HepG2 (cell line): ENCODE data around the gene ANO9. TPM values are rescaled to one million over a fixed set of nuclear protein-coding genes. Genes with fewer than 3 reads are reported as not detected.

Source experiments
- AKAP8 ChIP-seq: sonication (generic); formaldehyde crosslinking; IDR thresholded peaks from 2 replicates; pipeline ENCODE4 v1.5.1; 2020; ENCODE audit warnings: mild to moderate bottlenecking, missing genetic modification reagents
- DMAP1 ChIP-seq: IDR thresholded peaks from 2 replicates; pipeline ENCODE4 v1.6.1; 2016
- EP300 ChIP-seq, 3 experiments: sonication (generic) in 1 of 3; formaldehyde crosslinking in 1 of 3; IDR thresholded peaks; 2 replicates each; pipeline versions ENCODE4 v1.5.1 to v1.6.1; 2011 to 2020; ENCODE audit warnings: low read depth in 2 of 3, low read length in 2 of 3, borderline replicate concordance in 1 of 3, improper control_type of control experiment in 1 of 3, mild to moderate bottlenecking in 1 of 3, missing genetic modification reagents in 1 of 3, moderate library complexity in 1 of 3
- FOXC1 ChIP-seq: sonication (generic); formaldehyde crosslinking; IDR thresholded peaks from 2 replicates; pipeline ENCODE4 v1.8.0; 2022; ENCODE audit warnings: mild to moderate bottlenecking, missing genetic modification reagents, borderline replicate concordance
- GABPB1 ChIP-seq: IDR thresholded peaks from 2 replicates; pipeline ENCODE4 v1.6.1; 2016; ENCODE audit warnings: mild to moderate bottlenecking, missing genetic modification reagents, moderate library complexity, missing compliant biosample characterization
- GATAD2A ChIP-seq: IDR thresholded peaks from 2 replicates; pipeline ENCODE4 v1.6.1; 2016
- HOXA3 ChIP-seq: sonication (generic); formaldehyde crosslinking; IDR thresholded peaks from 2 replicates; pipeline ENCODE4 v1.5.0; 2020; ENCODE audit warnings: missing genetic modification reagents
- MYC ChIP-seq: sonication (generic); formaldehyde crosslinking; IDR thresholded peaks from 2 replicates; pipeline ENCODE4 v1.9.0; 2021; ENCODE audit warnings: missing genetic modification reagents, borderline replicate concordance
- SALL1 ChIP-seq: sonication (generic); formaldehyde crosslinking; IDR thresholded peaks from 2 replicates; pipeline ENCODE4 v1.8.0; 2022; ENCODE audit warnings: mild to moderate bottlenecking, missing genetic modification reagents
- SKI ChIP-seq: fragments of 450-650 bp; IDR thresholded peaks from one replicate; pipeline ENCODE4 v1.6.1; 2018; ENCODE audit warnings: mild to moderate bottlenecking; ENCODE audit not compliant: partially characterized antibody
- SMAD1 ChIP-seq: sonication (generic); formaldehyde crosslinking; IDR thresholded peaks from 2 replicates; pipeline ENCODE4 v1.4.0; 2020; ENCODE audit warnings: missing genetic modification reagents, low read depth, mild to moderate bottlenecking, borderline replicate concordance
- SP1 ChIP-seq, 2 experiments: fragments of 450-650 bp in 1 of 2; sonication (generic) in 1 of 2; formaldehyde crosslinking in 1 of 2; IDR thresholded peaks; 2 replicates each; pipeline versions ENCODE4 v1.4.0 to v1.6.1; 2016 to 2020; ENCODE audit warnings: missing genetic modification reagents in 1 of 2
- SP4 ChIP-seq: sonication (generic); formaldehyde crosslinking; IDR thresholded peaks from 2 replicates; pipeline ENCODE4 v1.8.1; 2023; ENCODE audit warnings: mild to moderate bottlenecking, missing genetic modification reagents
- SPEN ChIP-seq: sonication (generic); formaldehyde crosslinking; IDR thresholded peaks from 2 replicates; pipeline ENCODE4 v1.5.1; 2020; ENCODE audit warnings: low read depth, mild to moderate bottlenecking, missing genetic modification reagents
- TFDP2 ChIP-seq: sonication (generic); formaldehyde crosslinking; IDR thresholded peaks from 2 replicates; pipeline ENCODE4 v1.4.0; 2020; ENCODE audit warnings: missing genetic modification reagents
- THAP11 ChIP-seq: IDR thresholded peaks from 2 replicates; pipeline ENCODE4 v1.6.1; 2016; ENCODE audit warnings: missing biosample characterization, missing genetic modification reagents
- TRIM24 ChIP-seq: sonication (generic); formaldehyde crosslinking; IDR thresholded peaks from 2 replicates; pipeline ENCODE4 v1.8.0; 2022; ENCODE audit warnings: mild to moderate bottlenecking, missing genetic modification reagents
- UBTF ChIP-seq: sonication (generic); formaldehyde crosslinking; IDR thresholded peaks from 2 replicates; pipeline ENCODE4 v1.4.0; 2020; ENCODE audit warnings: mild to moderate bottlenecking, missing genetic modification reagents
- ZC3H4 ChIP-seq: sonication (generic); formaldehyde crosslinking; IDR thresholded peaks from 2 replicates; pipeline ENCODE4 v1.4.0; 2020; ENCODE audit warnings: missing genetic modification reagents, borderline replicate concordance
- ZFP36L1 ChIP-seq: sonication (generic); formaldehyde crosslinking; IDR thresholded peaks from 2 replicates; pipeline ENCODE4 v1.8.0; 2022; ENCODE audit warnings: mild to moderate bottlenecking, missing genetic modification reagents, moderate library complexity
- ZNF263 ChIP-seq: sonication (generic); formaldehyde crosslinking; IDR thresholded peaks from 2 replicates; pipeline ENCODE4 v1.4.0; 2020; ENCODE audit warnings: missing genetic modification reagents
- ZNF350 ChIP-seq: sonication (generic); formaldehyde crosslinking; IDR thresholded peaks from 2 replicates; pipeline ENCODE4 v1.4.0; 2020; ENCODE audit warnings: mild to moderate bottlenecking, low read depth, missing genetic modification reagents, borderline replicate concordance
- ZSCAN21 ChIP-seq: sonication (generic); formaldehyde crosslinking; IDR thresholded peaks from 2 replicates; pipeline ENCODE4 v1.8.0; 2022; ENCODE audit warnings: mild to moderate bottlenecking, missing genetic modification reagents, moderate library complexity, borderline replicate concordance
- polyA plus RNA-seq, 8 experiments: library from polyadenylated mRNA; depleted of rRNA in 3 of 8; stranded (reverse) in 7 of 8; unstranded in 1 of 8; fragments of >200 nt; fragmentation: Illumina TruSeq in 4 of 8; extraction: Trizol in 4 of 8; gene quantifications; 2 replicates each; pipeline versions ENCODE4 v1.2.1 to v1.2.3, GENCODE V29; 2011 to 2016; ENCODE audit warnings: low read depth in 4 of 8, missing spikeins in 1 of 8, mixed read lengths in 1 of 8; ENCODE audit not compliant: insufficient read depth in 1 of 8
- total RNA-seq, 5 experiments: library from RNA; depleted of rRNA; stranded (reverse); fragments of >200 nt; fragmentation: Illumina TruSeq; extraction: Trizol; gene quantifications; 2 replicates each; pipeline ENCODE4 v1.2.3, GENCODE V29; 2016; ENCODE audit warnings: low read depth in 1 of 5
- TF ChIP-seq, protein P1 (sequence below): fragments of 450-650 bp; IDR thresholded peaks from 2 replicates; pipeline ENCODE4 v1.6.1; 2016

The ANO9 gene
- total and polyA plus RNA-seq, 2 of the 13 experiments (the other 11 are each of a cell fraction or from before 2014, with no cell fraction given), result 8.9 to 14.3 TPM

DNA sequence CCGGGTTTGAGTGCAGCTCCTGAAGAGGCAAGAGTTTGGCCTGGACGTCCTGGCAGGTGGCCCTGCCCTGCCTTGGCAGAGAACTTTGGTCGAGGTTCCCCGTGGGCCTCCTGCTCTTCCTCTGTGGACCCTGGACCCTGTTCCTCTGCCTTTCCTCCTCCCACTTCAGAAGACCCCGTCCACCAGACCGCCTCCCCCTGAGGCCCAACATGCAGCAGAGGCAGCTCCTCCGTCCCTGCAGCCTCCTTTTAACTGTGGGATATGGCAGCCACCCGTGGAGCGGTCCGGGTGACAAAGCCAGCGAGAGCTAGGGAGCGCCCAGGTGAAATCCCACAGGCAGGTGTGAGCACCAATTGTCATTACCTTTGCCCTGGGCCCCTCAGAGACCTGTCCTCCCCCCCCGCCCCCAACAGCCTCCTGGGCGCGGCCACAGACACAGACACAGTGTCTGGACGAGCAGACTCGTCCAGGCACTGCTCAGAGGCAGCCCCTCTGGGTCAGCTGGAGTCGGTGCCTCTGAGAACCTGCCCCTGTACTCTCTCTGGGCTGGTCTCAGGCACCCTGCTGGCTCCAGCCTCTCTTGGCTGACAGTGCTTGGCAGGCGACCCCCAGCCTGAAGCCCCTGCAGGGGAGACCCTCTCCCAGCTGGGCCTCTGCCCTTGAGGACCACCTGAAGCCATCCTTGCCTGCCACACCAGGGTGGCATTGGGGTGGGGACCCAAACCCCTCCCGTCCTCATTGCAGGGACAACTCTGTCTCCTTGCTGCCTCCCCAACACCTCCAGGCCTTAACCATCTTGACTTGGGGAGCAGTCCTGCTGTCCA lies 4.2 kb upstream of the ANO9 start (continued):
- TF ChIP-seq EP300 (IDR thresholded peaks at IDR 0.05; ENCODE audit: low read depth in 2 of 2, low read length in 2 of 2) (peak in 1 of 2 experiments; percentile 48; a peak in 2 of 4 replicates), EP300 (CRISPR knock-in tag; IDR thresholded peaks at IDR 0.05; ENCODE audit: borderline replicate concordance) (no peak), SP1 (IDR thresholded peaks at IDR 0.05) (no peak), SP1 (CRISPR knock-in tag; IDR thresholded peaks at IDR 0.05) (0 out of 2 replicates have a peak, but pooled peaks have one; percentile 11), MYC (CRISPR knock-in tag) (no peak), SALL1 (CRISPR knock-in tag) (peak; percentile 55), SPEN (CRISPR knock-in tag) (0 out of 2 replicates have a peak, but pooled peaks have one; percentile 26), ZSCAN21 (CRISPR knock-in tag) (peak; percentile 43; the same call in 1 of the 2 replicates), FOXC1 (CRISPR knock-in tag) (peak; percentile 5; the same call in 1 of the 2 replicates), TFDP2 (0 out of 2 replicates have a peak, but pooled peaks have one; percentile 21), UBTF (CRISPR knock-in tag) (peak; percentile 41; the same call in 1 of the 2 replicates), SP4 (CRISPR knock-in tag) (peak; percentile 62), ZFP36L1 (0 out of 2 replicates have a peak, but pooled peaks have one; percentile 41), DMAP1 (CRISPR knock-in tag) (0 out of 2 replicates have a peak, but pooled peaks have one; percentile 26), THAP11 (peak; percentile 42), GATAD2A (CRISPR knock-in tag) (peak; percentile 80), TRIM24 (no peak), ZNF350 (CRISPR knock-in tag) (peak; percentile 54; the same call in 1 of the 2 replicates), AKAP8 (CRISPR knock-in tag) (0 out of 2 replicates have a peak, but pooled peaks have one; percentile 25), ZNF263 (0 out of 2 replicates have a peak, but pooled peaks have one; percentile 19), GABPB1 (CRISPR knock-in tag) (peak; percentile 43; the same call in 1 of the 2 replicates), ZC3H4 (CRISPR knock-in tag) (0 out of 2 replicates have a peak, but pooled peaks have one; percentile 70), SKI (peak; percentile 50), SMAD1 (CRISPR knock-in tag) (0 out of 2 replicates have a peak, but pooled peaks have one; percentile 55), HOXA3 (CRISPR knock-in tag) (peak; percentile 49; the same call in 1 of the 2 replicates)
- TF ChIP-seq, protein P1, sequence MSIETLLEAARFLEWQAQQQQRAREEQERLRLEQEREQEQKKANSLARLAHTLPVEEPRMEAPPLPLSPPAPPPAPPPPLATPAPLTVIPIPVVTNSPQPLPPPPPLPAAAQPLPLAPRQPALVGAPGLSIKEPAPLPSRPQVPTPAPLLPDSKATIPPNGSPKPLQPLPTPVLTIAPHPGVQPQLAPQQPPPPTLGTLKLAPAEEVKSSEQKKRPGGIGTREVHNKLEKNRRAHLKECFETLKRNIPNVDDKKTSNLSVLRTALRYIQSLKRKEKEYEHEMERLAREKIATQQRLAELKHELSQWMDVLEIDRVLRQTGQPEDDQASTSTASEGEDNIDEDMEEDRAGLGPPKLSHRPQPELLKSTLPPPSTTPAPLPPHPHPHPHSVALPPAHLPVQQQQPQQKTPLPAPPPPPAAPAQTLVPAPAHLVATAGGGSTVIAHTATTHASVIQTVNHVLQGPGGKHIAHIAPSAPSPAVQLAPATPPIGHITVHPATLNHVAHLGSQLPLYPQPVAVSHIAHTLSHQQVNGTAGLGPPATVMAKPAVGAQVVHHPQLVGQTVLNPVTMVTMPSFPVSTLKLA, result no peak
